Subcutaneous adipose tissue (tissue), 4 donors: ENCODE results near the gene C11orf16. TPM values are rescaled to one million over a fixed set of nuclear protein-coding genes. Genes with fewer than 3 reads are reported as not detected.

Experiments used
- total RNA-seq, 4 donors: library from RNA; depleted of rRNA; stranded (reverse); fragments of >200 nt; gene quantifications; one replicate each; pipeline ENCODE4 v1.1.0, GENCODE V29; 2016
- TF ChIP-seq, protein P1 (sequence below): fragments of 450-650 bp; IDR thresholded peaks from one replicate; pipeline ENCODE4 v1.5.1; 2016; ENCODE audit warnings: low read depth, mild to moderate bottlenecking, control low read depth, antibody characterized with exemption, moderate library complexity

The C11orf16 gene
- total RNA-seq, 4 donors from 2014 or later = not detected

DNA sequence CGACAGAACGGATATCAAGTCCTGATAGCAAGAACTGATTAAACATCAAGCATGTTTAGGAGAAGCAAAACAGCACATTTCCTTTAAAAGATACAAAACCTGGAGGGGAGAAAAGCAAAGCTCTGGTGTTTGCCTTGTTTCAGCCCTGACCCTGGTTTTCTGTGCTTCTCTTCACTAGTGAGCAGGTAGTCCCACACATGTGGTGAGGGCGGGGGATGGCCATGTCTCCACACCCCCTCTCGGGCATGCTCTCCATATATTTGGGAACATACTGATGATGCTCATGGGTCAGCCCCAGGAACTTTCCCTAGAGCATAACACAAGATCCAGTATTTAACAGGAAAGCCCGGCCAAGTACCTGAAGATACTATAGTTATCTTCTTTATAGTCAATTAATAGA lies 10.1 kb downstream of the C11orf16 start:
- TF ChIP-seq, protein P1, sequence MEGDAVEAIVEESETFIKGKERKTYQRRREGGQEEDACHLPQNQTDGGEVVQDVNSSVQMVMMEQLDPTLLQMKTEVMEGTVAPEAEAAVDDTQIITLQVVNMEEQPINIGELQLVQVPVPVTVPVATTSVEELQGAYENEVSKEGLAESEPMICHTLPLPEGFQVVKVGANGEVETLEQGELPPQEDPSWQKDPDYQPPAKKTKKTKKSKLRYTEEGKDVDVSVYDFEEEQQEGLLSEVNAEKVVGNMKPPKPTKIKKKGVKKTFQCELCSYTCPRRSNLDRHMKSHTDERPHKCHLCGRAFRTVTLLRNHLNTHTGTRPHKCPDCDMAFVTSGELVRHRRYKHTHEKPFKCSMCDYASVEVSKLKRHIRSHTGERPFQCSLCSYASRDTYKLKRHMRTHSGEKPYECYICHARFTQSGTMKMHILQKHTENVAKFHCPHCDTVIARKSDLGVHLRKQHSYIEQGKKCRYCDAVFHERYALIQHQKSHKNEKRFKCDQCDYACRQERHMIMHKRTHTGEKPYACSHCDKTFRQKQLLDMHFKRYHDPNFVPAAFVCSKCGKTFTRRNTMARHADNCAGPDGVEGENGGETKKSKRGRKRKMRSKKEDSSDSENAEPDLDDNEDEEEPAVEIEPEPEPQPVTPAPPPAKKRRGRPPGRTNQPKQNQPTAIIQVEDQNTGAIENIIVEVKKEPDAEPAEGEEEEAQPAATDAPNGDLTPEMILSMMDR = no peak

DNA sequence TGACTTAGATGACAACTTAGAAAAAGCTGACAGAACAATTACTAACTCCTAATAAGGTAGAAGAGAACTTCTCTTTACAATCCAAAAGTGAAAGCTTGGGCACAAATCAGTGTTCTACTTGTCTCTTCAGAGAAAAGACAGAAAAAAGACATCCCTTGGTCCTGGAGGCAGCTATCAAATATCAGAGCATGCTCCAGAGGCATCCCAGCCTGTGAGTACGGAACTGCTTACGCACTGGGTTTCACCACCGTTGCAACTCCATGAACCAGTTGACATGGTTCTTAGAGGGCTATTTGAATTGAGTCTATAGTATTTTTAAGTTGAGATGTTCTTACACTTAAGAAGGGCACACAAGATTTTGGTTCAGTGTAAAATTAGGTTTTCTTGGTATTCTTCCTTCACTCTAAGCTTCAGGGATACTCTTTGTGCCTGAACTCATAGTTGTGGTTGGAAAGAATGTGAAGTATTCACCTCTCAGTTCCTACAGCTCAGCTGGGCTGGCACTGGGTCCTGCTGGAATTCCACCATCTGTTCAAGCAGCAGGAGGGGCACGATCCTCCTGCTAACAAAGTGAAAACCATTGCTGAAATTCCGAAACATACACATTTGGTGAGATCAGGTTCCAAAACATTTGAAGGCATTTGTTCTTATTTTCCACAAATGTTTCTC lies 15.5 kb downstream of the C11orf16 start:
- TF ChIP-seq, protein P1 = no peak

DNA sequence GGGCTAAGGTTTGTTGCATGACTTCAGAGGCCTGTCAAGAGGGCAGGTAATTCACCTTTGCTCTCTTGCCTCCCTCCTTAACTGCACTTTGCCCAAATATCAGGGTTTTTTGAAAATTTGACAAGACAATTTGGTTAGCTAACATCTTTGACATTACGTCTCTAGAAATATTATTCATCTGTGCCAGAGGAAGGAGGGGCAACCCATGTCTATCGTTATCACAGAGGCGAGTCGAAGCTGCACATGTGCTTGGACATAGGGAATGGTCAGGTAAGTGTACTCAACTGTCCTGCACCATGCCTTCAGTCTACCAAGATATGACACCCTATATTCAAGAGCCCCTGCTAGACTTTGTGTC lies 18.1 kb downstream of the C11orf16 start:
- TF ChIP-seq, protein P1 = no peak

DNA sequence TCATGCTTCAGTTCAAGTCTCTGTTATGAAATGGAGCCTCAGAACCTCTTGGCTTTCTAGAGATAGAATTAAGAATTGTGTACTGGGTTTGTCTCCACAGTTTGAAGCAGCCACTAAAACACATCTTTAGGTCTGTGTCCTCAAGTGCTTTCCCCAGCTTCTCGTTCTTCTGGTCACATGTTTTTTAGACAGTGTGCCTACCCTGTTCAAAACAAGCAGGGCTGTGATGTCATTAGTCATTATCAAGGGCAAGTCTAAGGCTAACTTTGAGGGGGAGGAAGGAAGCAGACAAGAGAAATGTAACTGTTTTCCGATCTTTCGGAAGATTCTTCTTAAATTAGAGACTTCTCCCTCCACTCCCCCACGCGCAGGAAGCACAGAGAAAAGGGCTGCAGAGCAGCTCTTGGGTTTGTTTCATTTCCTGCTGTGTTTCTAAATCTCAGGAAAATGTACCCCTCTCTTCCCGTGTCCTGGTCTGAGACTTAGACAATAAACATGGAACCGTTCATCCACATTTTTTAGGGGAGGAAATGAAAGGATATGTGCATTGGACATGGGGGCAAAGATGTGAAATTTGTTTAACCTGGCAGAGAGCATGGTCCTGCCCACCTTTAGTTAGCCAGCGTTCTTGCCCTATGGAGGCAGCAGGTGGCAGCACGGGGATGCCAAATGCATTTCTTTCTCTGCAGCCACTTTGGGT lies 18.6 kb downstream of the C11orf16 start:
- TF ChIP-seq, protein P1 = no peak

DNA sequence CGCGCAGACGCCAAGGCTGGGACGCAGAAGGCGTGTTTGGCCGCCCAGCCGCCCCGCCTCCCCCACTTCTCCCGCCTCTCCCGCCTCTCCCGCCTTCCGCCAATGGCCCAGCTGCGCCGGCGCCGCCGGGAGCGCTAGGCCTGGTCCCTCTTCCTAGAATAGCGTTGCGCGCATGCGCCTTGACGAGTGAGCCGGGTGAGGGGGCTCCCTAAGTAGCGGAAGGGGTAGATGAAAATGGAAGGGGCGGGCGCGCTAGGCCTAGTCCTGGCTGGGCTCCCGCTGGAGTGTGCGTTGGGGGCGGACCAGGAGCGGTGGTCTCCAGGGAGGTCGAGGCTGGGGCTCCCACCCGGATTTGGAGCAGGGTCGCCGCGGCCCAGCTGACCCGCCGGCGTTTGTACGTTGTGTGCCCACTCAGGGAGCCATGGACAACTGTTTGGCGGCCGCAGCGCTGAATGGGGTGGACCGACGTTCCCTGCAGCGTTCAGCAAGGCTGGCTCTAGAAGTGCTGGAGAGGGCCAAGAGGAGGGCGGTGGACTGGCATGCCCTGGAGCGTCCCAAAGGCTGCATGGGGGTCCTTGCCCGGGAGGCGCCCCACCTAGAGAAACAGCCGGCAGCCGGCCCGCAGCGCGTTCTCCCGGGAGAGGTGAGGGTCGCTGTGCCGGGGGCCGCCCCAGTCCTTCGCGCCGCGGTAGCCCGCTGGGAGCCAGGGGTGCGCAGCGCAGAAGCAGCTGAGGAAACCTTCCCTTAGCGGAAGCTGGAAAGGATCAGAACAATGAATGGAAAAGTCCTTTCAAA lies 21.5 kb downstream of the C11orf16 start, which contains the start of gene AKIP1:
Gene AKIP1, plus strand, starts transcription at position 161 of the 795 bp plus-strand sequence. Its CDS starts 261 bp downstream, at position 422.
- TF ChIP-seq, protein P1 = no peak

DNA sequence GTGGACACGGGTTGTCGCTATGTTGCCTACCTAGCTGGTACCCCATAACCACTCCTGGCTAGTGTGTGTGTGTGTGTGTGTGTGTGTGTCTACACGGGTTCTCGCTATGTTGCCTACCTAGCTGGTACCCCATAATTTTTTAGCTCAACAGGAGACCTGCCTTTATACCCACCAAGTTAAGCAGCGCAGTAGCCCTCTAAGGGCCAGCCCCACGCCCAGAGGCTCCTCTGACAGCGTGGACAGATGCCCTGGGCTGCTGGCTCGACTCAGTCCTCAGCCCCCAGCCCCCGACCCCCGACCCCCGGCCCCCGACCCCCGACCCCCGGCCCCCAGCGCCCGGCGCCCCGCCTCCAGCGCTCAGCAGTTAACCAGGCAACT lies 22.1 kb downstream of the C11orf16 start:
- TF ChIP-seq, protein P1 = no peak

DNA sequence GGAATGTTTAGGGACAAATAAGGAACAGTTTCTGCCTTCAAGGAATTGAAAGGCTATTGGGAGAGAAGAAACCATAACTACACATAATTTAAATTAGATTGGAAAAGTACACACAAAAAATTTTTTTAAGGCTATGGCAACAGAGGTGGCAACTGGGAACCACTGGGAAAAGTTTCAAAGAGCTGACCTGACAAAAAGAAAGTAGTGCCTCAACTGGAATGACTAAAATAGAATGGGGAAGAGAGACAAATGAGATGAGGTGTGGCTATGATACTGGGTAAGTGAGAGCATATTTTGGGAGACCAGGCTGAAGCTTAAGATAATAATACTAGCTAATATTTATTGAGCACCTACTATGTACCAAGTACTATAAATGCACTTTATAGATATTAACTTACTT lies 24.6 kb downstream of the C11orf16 start:
- TF ChIP-seq, protein P1 = no peak
